Astrocyte of the cerebellum (primary cell): ENCODE measurements around the gene TSPAN12.

Source experiments
- DNase-seq: peaks from one replicate; pipeline ENCODE4 v3.0.0-alpha.2; 2011; ENCODE audit warnings: low read depth
- H3K4me3 ChIP-seq: 2 replicates; pipeline ENCODE4 v1.5.1; 2011; ENCODE audit warnings: mild to moderate bottlenecking, low read depth, low read length, moderate library complexity
- CTCF ChIP-seq: IDR thresholded peaks from 2 replicates; pipeline ENCODE4 v1.5.1; 2012; ENCODE audit warnings: low read length, low read depth, moderate library complexity, mild to moderate bottlenecking; ENCODE audit errors: missing control alignments
- in situ Hi-C: cut with HindIII; loops from 2 replicates; pipeline ENCODE4 v1.10.0; 2017; ENCODE audit warnings: low sequenced_read_pairs

TSPAN12 gene

GRCh38 chr7:120813546-120814252 lies 44.2 kb downstream of the TSPAN12 start:
- no peak for DNase-seq
- TF ChIP-seq CTCF: no peak
- in situ Hi-C loops: no loop called here
- H3K4me3 ChIP-seq: no peak overlapping the region

GRCh38 chr7:120813089-120813488 lies 44.9 kb downstream of the TSPAN12 start:
- DNase-seq: no peak
- in situ Hi-C loops: no loop called here
- no peak for TF ChIP-seq CTCF
- H3K4me3 ChIP-seq: no peak overlapping the region

- DNase-seq: no peak
- in situ Hi-C loops: no loop called here
- TF ChIP-seq CTCF: no peak
- no peak overlapping the region for H3K4me3 ChIP-seq
These were observed 48.7 kb downstream of the TSPAN12 start for GRCh38 chr7:120809260-120809659.

GRCh38 chr7:120807390-120807789 lies 50.6 kb downstream of the TSPAN12 start:
- TF ChIP-seq CTCF: no peak
- no peak for DNase-seq
- no peak overlapping the region for H3K4me3 ChIP-seq
- in situ Hi-C loops: no loop called here

GRCh38 chr7:120806669-120807068 lies 51.3 kb downstream of the TSPAN12 start:
- H3K4me3 ChIP-seq: no peak overlapping the region
- in situ Hi-C loops: no loop called here
- no peak for TF ChIP-seq CTCF
- no peak for DNase-seq

- peak; percentile 88 for TF ChIP-seq CTCF
- peak; percentile 52 for DNase-seq
- no peak overlapping the region for H3K4me3 ChIP-seq
- in situ Hi-C loops: no loop called here
These were observed 52.1 kb downstream of the TSPAN12 start for GRCh38 chr7:120805636-120806388.
